Kidney (tissue), 14 donors: ENCODE results near the gene DENND1B. TPM values are rescaled to one million over a fixed set of nuclear protein-coding genes. Genes with fewer than 3 reads are reported as not detected.

ENCODE experiments used
- DNase-seq, 5 donors: peaks; one replicate each; pipeline ENCODE4 v3.0.0-alpha.2; 2013 to 2020
- FAIRE-seq: peaks from 2 replicates; lab custom pipeline; 2012; peaks lifted over from hg19 to GRCh38; lab: Jason Lieb, UNC
- H3K27ac ChIP-seq, 2 donors: one replicate each; pipeline ENCODE4 v1.7.0; 2013; ENCODE audit warnings: low read depth in 2 of 2, low read length in 2 of 2, inconsistent platforms in 1 of 2
- H3K27me3 ChIP-seq: one replicate; pipeline ENCODE4 v1.7.1; 2013; ENCODE audit warnings: low read length, inconsistent platforms; ENCODE audit not compliant: control insufficient read depth, insufficient read depth
- H3K36me3 ChIP-seq, 3 donors: one replicate each; pipeline versions ENCODE4 v1.7.0 to v1.7.1; 2013; ENCODE audit warnings: low read length in 3 of 3, control low read depth in 1 of 3, inconsistent platforms in 1 of 3; ENCODE audit not compliant: insufficient read depth in 3 of 3, control insufficient read depth in 2 of 3
- H3K4me1 ChIP-seq, 3 donors: one replicate each; pipeline versions ENCODE4 v1.7.0 to v1.7.1; 2013; ENCODE audit warnings: low read length in 3 of 3, inconsistent platforms in 1 of 3, low read depth in 1 of 3; ENCODE audit not compliant: control insufficient read depth in 2 of 3, insufficient read depth in 2 of 3
- H3K4me3 ChIP-seq, 3 donors: one replicate each; pipeline versions ENCODE4 v1.7.0 to v1.8.1; 2013; ENCODE audit warnings: low read length in 3 of 3, control low read depth in 1 of 3, inconsistent platforms in 1 of 3
- H3K9ac ChIP-seq, 3 donors: one replicate each; pipeline versions ENCODE4 v1.7.0 to v1.7.1; 2013; ENCODE audit warnings: low read length in 3 of 3, control low read depth in 1 of 3, inconsistent platforms in 1 of 3
- H3K9me3 ChIP-seq, 3 donors: one replicate each; pipeline versions ENCODE4 v1.7.0 to v1.7.1; 2013; ENCODE audit warnings: low read length in 3 of 3, control low read depth in 1 of 3, inconsistent platforms in 1 of 3; ENCODE audit not compliant: control insufficient read depth in 2 of 3, insufficient read depth in 1 of 3
- CTCF ChIP-seq: IDR thresholded peaks from 3 replicates; pipeline ENCODE4 v1.5.1; 2012; ENCODE audit warnings: mild to moderate bottlenecking, moderate library complexity, borderline replicate concordance; ENCODE audit not compliant: insufficient read depth; ENCODE audit errors: extremely low read depth
- intact Hi-C: fragments of 100-400 bp; cut with DNase I; formaldehyde crosslinking; loops from one replicate; pipeline ENCODE4 v1.11.1; 2022
- polyA plus RNA-seq: library from polyadenylated mRNA; stranded (reverse); fragments of 350-450 nt; fragmentation: Illumina TruSeq; extraction: RNeasy Lipid Tissue Mini Kit (QIAGEN cat#74804); gene quantifications from one replicate; pipeline ENCODE4 v1.2.3, GENCODE V29; 2014; ENCODE audit warnings: low read depth, low replicate concordance; ENCODE audit not compliant: insufficient read depth
- total RNA-seq: library from RNA; stranded (reverse); fragmentation: NEBNext Ultra II Directional; extraction: Animal tissue kit (Norgen Biotek cat#: 25700); gene quantifications from one replicate; pipeline ENCODE4 v1.2.1, GENCODE V29; 2021
- donor health status: control.
- donor health status: control.
- donor health status: control.
- donor health status: control.
- donor health status: control.
- donor health status: DM: yes; HTN: yes; CAD: no.
- donor health status: Normal renal cell carcinoma (clear cell type).

The DENND1B gene
- total and polyA plus RNA-seq, 2 donors from 2014 or later, result 3.1 to 20.6 TPM

GRCh38 chr1:197738927-197739326, 36.4 kb downstream of the DENND1B start:
- no peak overlapping the region for H3K4me3 ChIP-seq
- H3K27ac ChIP-seq, result no peak overlapping the region
- H3K9ac ChIP-seq, result no peak overlapping the region
- TF ChIP-seq CTCF, result no peak
- H3K36me3 ChIP-seq, result no peaks in the 10 kb centered on the region
- intact Hi-C loops, result no loop called here
- no peak for DNase-seq
- FAIRE-seq, result no peak
- H3K9me3 ChIP-seq, result no peaks in the 10 kb centered on the region
- peaks cover 0 to 7% (median 2%) of the 10 kb centered on the region in 3 donors for H3K4me1 ChIP-seq
- no peaks in the 10 kb centered on the region for H3K27me3 ChIP-seq

- peaks cover 0 to 7% (median 2%) of the 10 kb centered on the region in 3 donors for H3K4me1 ChIP-seq
Observed at GRCh38 chr1:197737916-197738315, 37.4 kb downstream of the DENND1B start.

GRCh38 chr1:197736685-197737084, 38.6 kb downstream of the DENND1B start:
- TF ChIP-seq CTCF, result no peak
- Histone ChIP-seq H3K9me3 (no peaks in the 10 kb centered on the region), H3K27me3 (no peaks in the 10 kb centered on the region), H3K4me1 (peaks cover 0 to 3% (median 0%) of the 10 kb centered on the region in 3 donors), H3K9ac (no peak overlapping the region), H3K36me3 (no peaks in the 10 kb centered on the region), H3K27ac (no peak overlapping the region), H3K4me3 (no peak overlapping the region)
- no peak for FAIRE-seq
- no peak for DNase-seq
- intact Hi-C loops, result no loop called here

More at GRCh38 chr1:197737916-197738315, 37.4 kb downstream of the DENND1B start:
- intact Hi-C loops, result no loop called here
- H3K27me3 ChIP-seq, result no peaks in the 10 kb centered on the region
- no peaks in the 10 kb centered on the region for H3K9me3 ChIP-seq
- no peak overlapping the region for H3K4me3 ChIP-seq
- H3K36me3 ChIP-seq, result no peaks in the 10 kb centered on the region
- no peak for TF ChIP-seq CTCF
- no peak overlapping the region for H3K27ac ChIP-seq
- DNase-seq (no peak), FAIRE-seq (no peak)
- no peak overlapping the region for H3K9ac ChIP-seq

- TF ChIP-seq CTCF, result no peak
- H3K27me3 ChIP-seq, result no peaks in the 10 kb centered on the region
- no peak overlapping the region for H3K4me3 ChIP-seq
- DNase-seq (no peak), FAIRE-seq (no peak)
- H3K9me3 ChIP-seq, result no peaks in the 10 kb centered on the region
- H3K9ac ChIP-seq, result no peak overlapping the region
- no peaks in the 10 kb centered on the region for H3K36me3 ChIP-seq
- intact Hi-C loops, result no loop called here
- no peak overlapping the region for H3K27ac ChIP-seq
- no peaks in the 10 kb centered on the region for H3K4me1 ChIP-seq
Observed at GRCh38 chr1:197735461-197735860, 39.8 kb downstream of the DENND1B start.
